H9 (cell line): ENCODE results near the gene PTPN21. TPM values are rescaled to one million over a fixed set of nuclear protein-coding genes. Genes with fewer than 3 reads are reported as not detected.

ENCODE experiments used
- DNase-seq: peaks from one replicate; pipeline ENCODE4 v3.0.0-alpha.2; 2017
- H2AFZ ChIP-seq: one replicate; pipeline ENCODE4 v1.6.1; 2013; ENCODE audit warnings: mild to moderate bottlenecking, low read length, control low read depth, moderate library complexity
- H2AK5ac ChIP-seq: 2 replicates; pipeline ENCODE4 v1.6.1; 2013; ENCODE audit warnings: low read length, control low read depth, mixed read lengths; ENCODE audit not compliant: insufficient read length
- H2BK120ac ChIP-seq: one replicate; pipeline ENCODE4 v1.6.1; 2013; ENCODE audit warnings: low read depth, mild to moderate bottlenecking, low read length, control low read depth, inconsistent platforms; ENCODE audit not compliant: poor library complexity, severe bottlenecking
- H2BK12ac ChIP-seq: 2 replicates; pipeline ENCODE4 v1.6.1; 2013; ENCODE audit warnings: low read length, control low read depth, mixed read lengths, low read depth; ENCODE audit not compliant: insufficient read length
- H2BK15ac ChIP-seq: 2 replicates; pipeline ENCODE4 v1.6.1; 2013; ENCODE audit warnings: low read depth, low read length, control low read depth
- H2BK20ac ChIP-seq: one replicate; pipeline ENCODE4 v1.6.1; 2013; ENCODE audit warnings: low read depth, mild to moderate bottlenecking, low read length, control low read depth, inconsistent platforms; ENCODE audit not compliant: poor library complexity, severe bottlenecking
- H2BK5ac ChIP-seq: 2 replicates; pipeline ENCODE4 v1.6.1; 2013; ENCODE audit warnings: low read length, control low read depth, mixed read lengths; ENCODE audit not compliant: insufficient read length
- H3K14ac ChIP-seq: 2 replicates; pipeline ENCODE4 v1.6.1; 2013; ENCODE audit warnings: low read length, control low read depth; ENCODE audit not compliant: insufficient read depth
- H3K18ac ChIP-seq: 2 replicates; pipeline ENCODE4 v1.6.1; 2013; ENCODE audit warnings: low read depth, mild to moderate bottlenecking, mixed read lengths, low read length, control low read depth; ENCODE audit not compliant: insufficient read length
- H3K23ac ChIP-seq: 2 replicates; pipeline ENCODE4 v1.6.1; 2013; ENCODE audit warnings: low read length, control low read depth, mixed read lengths, low read depth; ENCODE audit not compliant: insufficient read length
- H3K23me2 ChIP-seq: 2 replicates; pipeline ENCODE4 v1.6.1; 2013; ENCODE audit warnings: low read depth, mild to moderate bottlenecking, mixed read lengths, low read length, control low read depth; ENCODE audit not compliant: insufficient read length, poor library complexity, severe bottlenecking
- H3K27ac ChIP-seq: 2 replicates; pipeline ENCODE4 v1.5.1; 2013; ENCODE audit warnings: low read length, control low read depth, mixed read lengths, low read depth; ENCODE audit not compliant: insufficient read length
- H3K27me3 ChIP-seq: 2 replicates; pipeline ENCODE4 v1.6.1; 2013; ENCODE audit warnings: low read length, control low read depth, inconsistent platforms; ENCODE audit not compliant: insufficient read depth
- H3K4ac ChIP-seq: 2 replicates; pipeline ENCODE4 v1.6.1; 2013; ENCODE audit warnings: low read depth, mild to moderate bottlenecking, control low read depth, inconsistent platforms, low read length, moderate library complexity
- H3K4me1 ChIP-seq: 2 replicates; pipeline ENCODE4 v1.6.1; 2013; ENCODE audit warnings: low read length, control low read depth, inconsistent platforms; ENCODE audit not compliant: insufficient read depth
- H3K4me2 ChIP-seq: 2 replicates; pipeline ENCODE4 v1.6.1; 2013; ENCODE audit warnings: low read length, control low read depth, mixed read lengths; ENCODE audit not compliant: insufficient read length, insufficient read depth
- H3K56ac ChIP-seq: 2 replicates; pipeline ENCODE4 v1.6.1; 2013; ENCODE audit warnings: low read depth, mild to moderate bottlenecking, mixed read lengths, low read length, control low read depth; ENCODE audit not compliant: insufficient read length
- H3K79me1 ChIP-seq: 2 replicates; pipeline ENCODE4 v1.6.1; 2013; ENCODE audit warnings: low read depth, mild to moderate bottlenecking, moderate library complexity, low read length, control low read depth, inconsistent platforms; ENCODE audit not compliant: insufficient read depth, poor library complexity, severe bottlenecking
- H3K79me2 ChIP-seq: 2 replicates; pipeline ENCODE4 v1.6.1; 2013; ENCODE audit warnings: low read length, control low read depth, inconsistent platforms; ENCODE audit not compliant: insufficient read depth
- H3K9ac ChIP-seq: 2 replicates; pipeline ENCODE4 v1.6.1; 2013; ENCODE audit warnings: low read length, control low read depth, mixed read lengths; ENCODE audit not compliant: insufficient read length; ENCODE audit errors: extremely low read depth
- H3K9me3 ChIP-seq: one replicate; pipeline ENCODE4 v1.6.1; 2013; ENCODE audit warnings: low read depth, low read length, inconsistent platforms; ENCODE audit not compliant: control insufficient read depth
- H3T11ph ChIP-seq: one replicate; pipeline ENCODE4 v1.6.1; 2013; ENCODE audit warnings: mild to moderate bottlenecking, low read length, control low read depth, inconsistent platforms
- H4K20me1 ChIP-seq: one replicate; pipeline ENCODE4 v1.6.1; 2013; ENCODE audit not compliant: control insufficient read depth, insufficient read length, insufficient read depth
- H4K5ac ChIP-seq: 2 replicates; pipeline ENCODE4 v1.6.1; 2013; ENCODE audit warnings: low read depth, mild to moderate bottlenecking, mixed read lengths, low read length, control low read depth; ENCODE audit not compliant: insufficient read length
- H4K8ac ChIP-seq: replicated peaks from 2 replicates; pipeline ENCODE4 v1.6.1; 2013; ENCODE audit warnings: low read length, control low read depth, mixed read lengths, low read depth; ENCODE audit not compliant: insufficient read length
- H4K91ac ChIP-seq: 2 replicates; pipeline ENCODE4 v1.6.1; 2013; ENCODE audit warnings: low read depth, mild to moderate bottlenecking, moderate library complexity, mixed read lengths, low read length, control low read depth; ENCODE audit not compliant: insufficient read length
- H3K27ac Mint-ChIP-seq, 3 experiments: 2 replicates in 2 of 3; 3 replicates in 1 of 3; pipeline ENCODE4 v1.8.0; 2020 to 2021; ENCODE audit warnings: mixed read lengths in 3 of 3, mild to moderate bottlenecking in 1 of 3, moderate library complexity in 1 of 3
- H3K27me3 Mint-ChIP-seq: 2 replicates; pipeline ENCODE4 v1.8.0; 2021; ENCODE audit warnings: low read depth, mild to moderate bottlenecking, moderate library complexity, mixed read lengths
- H3K36me3 Mint-ChIP-seq, 3 experiments: 2 replicates in 2 of 3; 3 replicates in 1 of 3; pipeline ENCODE4 v1.8.0; 2020 to 2021; ENCODE audit warnings: low read depth in 3 of 3, mixed read lengths in 3 of 3; ENCODE audit not compliant: insufficient read depth in 1 of 3
- H3K4me1 Mint-ChIP-seq, 2 experiments: 2 replicates each; pipeline ENCODE4 v1.8.0; 2020; ENCODE audit warnings: mixed read lengths in 2 of 2
- H3K4me3 Mint-ChIP-seq, 2 experiments: 2 replicates in 1 of 2; 3 replicates in 1 of 2; pipeline ENCODE4 v1.8.0; 2020 to 2021; ENCODE audit warnings: mild to moderate bottlenecking in 2 of 2, mixed read lengths in 2 of 2, moderate library complexity in 1 of 2
- H3K9me3 Mint-ChIP-seq, 2 experiments: 2 replicates in 1 of 2; 3 replicates in 1 of 2; pipeline ENCODE4 v1.8.0; 2020; ENCODE audit warnings: mild to moderate bottlenecking in 2 of 2, mixed read lengths in 2 of 2, moderate library complexity in 1 of 2
- WGBS: extraction: QIAGEN DNeasy Blood & Tissue Kit; methylation state at CpG from one replicate; pipeline ENCODE4 v1.1.7; 2013; ENCODE audit warnings: missing lambda C conversion rate, low lambda C conversion rate, mixed read lengths; ENCODE audit not compliant: insufficient read length; ENCODE audit errors: extremely low coverage; 5-methylcytosine and 5-hydroxymethylcytosine counted together
- total RNA-seq: library from RNA; stranded (reverse); gene quantifications from 2 replicates; pipeline ENCODE4 v1.2.1, GENCODE V29; 2021
- TF ChIP-seq, protein P1 (sequence below): fragments of 200-600 bp; sonication (generic); conservative IDR thresholded peaks from 3 replicates; pipeline ENCODE4 v1.8.0; 2021; ENCODE audit warnings: antibody characterized with exemption, mild to moderate bottlenecking

The PTPN21 gene
- total RNA-seq, 1 experiment from 2014 or later = 14.3 TPM

DNA sequence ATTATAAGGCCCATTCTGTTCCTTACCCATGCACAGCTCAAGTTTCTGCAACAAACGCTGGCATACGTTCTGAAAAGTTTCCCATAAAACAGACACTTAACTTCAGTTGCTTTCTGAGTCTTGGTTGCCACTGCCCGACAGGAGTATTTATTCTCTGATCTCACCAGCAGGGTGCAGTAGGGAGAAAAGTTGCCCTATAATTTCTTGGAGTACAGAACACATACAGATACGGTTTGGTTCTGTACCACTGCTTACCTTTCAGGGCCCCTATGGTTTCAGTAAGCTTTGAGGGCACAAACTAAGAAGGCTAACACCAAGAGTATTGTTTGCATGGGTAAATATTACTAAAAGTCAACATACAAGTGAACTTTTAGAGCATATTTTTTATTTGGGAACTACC, 91.5 kb downstream of the PTPN21 start:
- H3K79me1 ChIP-seq = no peaks in the 10 kb centered on the region
- no peaks in the 10 kb centered on the region for H4K20me1 ChIP-seq
- no peak overlapping the region for H2AK5ac ChIP-seq
- no peak overlapping the region for H3K4me2 ChIP-seq
- H3K4ac ChIP-seq = no peak overlapping the region
- no peak overlapping the region for H3K14ac ChIP-seq
- H3K4me1 ChIP-seq = no peaks in the 10 kb centered on the region
- no peak overlapping the region for H4K5ac ChIP-seq
- DNase-seq = no peak
- H3K27ac ChIP-seq = no peak overlapping the region
- H3K18ac ChIP-seq = no peak overlapping the region
- no peak overlapping the region for H2BK12ac ChIP-seq
- H3K9me3 Mint-ChIP-seq = peaks cover 41 to 42% of the 10 kb centered on the region in 2 experiments
- no peak overlapping the region for H3K56ac ChIP-seq
- no peak overlapping the region for H2BK15ac ChIP-seq
- no peak overlapping the region for H3K4me3 Mint-ChIP-seq
- H4K8ac ChIP-seq = no peak overlapping the region
- H3K36me3 Mint-ChIP-seq = peaks cover 39 to 62% (median 60%) of the 10 kb centered on the region in 3 experiments
- no peak overlapping the region for H2AFZ ChIP-seq
- H3K4me1 Mint-ChIP-seq = no peaks in the 10 kb centered on the region
- no peak overlapping the region for H2BK5ac ChIP-seq
- H3T11ph ChIP-seq = no peak overlapping the region
- no peaks in the 10 kb centered on the region for H3K79me2 ChIP-seq
- H3K9ac ChIP-seq = no peak overlapping the region
- WGBS = no CpG with 5 or more reads among the region's 4 CpGs
- H2BK120ac ChIP-seq = no peak overlapping the region
- TF ChIP-seq, protein P1, sequence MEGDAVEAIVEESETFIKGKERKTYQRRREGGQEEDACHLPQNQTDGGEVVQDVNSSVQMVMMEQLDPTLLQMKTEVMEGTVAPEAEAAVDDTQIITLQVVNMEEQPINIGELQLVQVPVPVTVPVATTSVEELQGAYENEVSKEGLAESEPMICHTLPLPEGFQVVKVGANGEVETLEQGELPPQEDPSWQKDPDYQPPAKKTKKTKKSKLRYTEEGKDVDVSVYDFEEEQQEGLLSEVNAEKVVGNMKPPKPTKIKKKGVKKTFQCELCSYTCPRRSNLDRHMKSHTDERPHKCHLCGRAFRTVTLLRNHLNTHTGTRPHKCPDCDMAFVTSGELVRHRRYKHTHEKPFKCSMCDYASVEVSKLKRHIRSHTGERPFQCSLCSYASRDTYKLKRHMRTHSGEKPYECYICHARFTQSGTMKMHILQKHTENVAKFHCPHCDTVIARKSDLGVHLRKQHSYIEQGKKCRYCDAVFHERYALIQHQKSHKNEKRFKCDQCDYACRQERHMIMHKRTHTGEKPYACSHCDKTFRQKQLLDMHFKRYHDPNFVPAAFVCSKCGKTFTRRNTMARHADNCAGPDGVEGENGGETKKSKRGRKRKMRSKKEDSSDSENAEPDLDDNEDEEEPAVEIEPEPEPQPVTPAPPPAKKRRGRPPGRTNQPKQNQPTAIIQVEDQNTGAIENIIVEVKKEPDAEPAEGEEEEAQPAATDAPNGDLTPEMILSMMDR = peak; percentile 64
- no peaks in the 10 kb centered on the region for H3K23me2 ChIP-seq
- H3K27me3 Mint-ChIP-seq = no peaks in the 10 kb centered on the region; the same call in 1 of the 2 replicates
- no peak overlapping the region for H2BK20ac ChIP-seq
- H3K23ac ChIP-seq = no peak overlapping the region
- peaks cover 6% of the 10 kb centered on the region for H3K9me3 ChIP-seq
- H3K27me3 ChIP-seq = no peaks in the 10 kb centered on the region
- H4K91ac ChIP-seq = no peak overlapping the region
- no peak overlapping the region for H3K27ac Mint-ChIP-seq
